ENCODE results near the gene BCL7A.

Gene BCL7A

GRCh38 chr12:122013136-122013535 is 8.5 kb upstream of the BCL7A start:
- H4K91ac ChIP-seq (ENCODE audit: low read depth, low read length, poor library complexity): no peak overlapping the region
- H3K4ac ChIP-seq (ENCODE audit: low read length): no peak overlapping the region
- no peaks in the 10 kb centered on the region for H3K79me1 ChIP-seq (ENCODE audit: low read depth, low read length)
- H3K4me1 ChIP-seq (ENCODE audit: control insufficient read depth in 2 of 2, insufficient read depth in 1 of 2, low read depth in 1 of 2, low read length in 2 of 2): no peaks in the 10 kb centered on the region
- H3K36me3 ChIP-seq (replicated peaks in 1 of 2; ENCODE audit: control insufficient read depth in 2 of 2, insufficient read depth in 2 of 2, low read length in 2 of 2): no peaks in the 10 kb centered on the region
- H3K4me3 ChIP-seq (ENCODE audit: low read length in 2 of 2): no peak overlapping the region
- no peak overlapping the region for H2BK120ac ChIP-seq (ENCODE audit: low read depth, low read length)
- H2BK12ac ChIP-seq (ENCODE audit: low read length): no peak overlapping the region
- WGBS, 2 donors (ENCODE audit: extremely low coverage in 2 of 2, insufficient read length in 2 of 2, insufficient replicate concordance in 1 of 2): no CpG with 5 or more reads among the region's 4 CpGs
- H4K8ac ChIP-seq (ENCODE audit: low read depth, low read length): no peak overlapping the region
- H3K9me3 ChIP-seq (replicated peaks in 1 of 2; ENCODE audit: control insufficient read depth in 2 of 2, insufficient read depth in 1 of 2, low read depth in 1 of 2, low read length in 2 of 2): peaks cover 3 to 7% of the 10 kb centered on the region in 2 donors
- no peak overlapping the region for H2AFZ ChIP-seq (ENCODE audit: low read length)
- no peak overlapping the region for H2AK5ac ChIP-seq (ENCODE audit: low read depth, low read length)
- no peak overlapping the region for H3K18ac ChIP-seq (ENCODE audit: low read length)
- no peak overlapping the region for H3K23ac ChIP-seq (ENCODE audit: low read depth, low read length, poor library complexity)
- H3K27ac ChIP-seq (replicated peaks; ENCODE audit: low read length): no peak overlapping the region
- no peak overlapping the region for H2BK5ac ChIP-seq (ENCODE audit: low read length)
- DNase-seq (ENCODE audit: low spot score): no peak
- H3K9ac ChIP-seq (ENCODE audit: low read depth, low read length, poor library complexity): no peak overlapping the region
- no peak overlapping the region for H3K4me2 ChIP-seq (ENCODE audit: insufficient read depth, low read length, poor library complexity, severe bottlenecking)
- H3K14ac ChIP-seq (ENCODE audit: low read length): no peak overlapping the region
- H3K27me3 ChIP-seq (ENCODE audit: control insufficient read depth in 3 of 3, insufficient read depth in 3 of 3, low read depth in 1 of 3, low read length in 3 of 3): no peaks in the 10 kb centered on the region
- no peak overlapping the region for H2BK15ac ChIP-seq (ENCODE audit: low read length)

GRCh38 chr12:122013791-122014590 is 7.7 kb upstream of the BCL7A start:
- Histone ChIP-seq H2BK15ac (ENCODE audit: low read length) (no peak overlapping the region), H3K18ac (ENCODE audit: low read length) (no peak overlapping the region)

GRCh38 chr12:122014781-122015180 is 6.9 kb upstream of the BCL7A start:
- H3K79me1 ChIP-seq (ENCODE audit: low read depth, low read length): no peaks in the 10 kb centered on the region
- DNase-seq (ENCODE audit: low spot score): no peak
- H3K4me3 ChIP-seq (ENCODE audit: low read length in 2 of 2): no peak overlapping the region
- no peak overlapping the region for H3K23ac ChIP-seq (ENCODE audit: low read depth, low read length, poor library complexity)
- no peak overlapping the region for H3K18ac ChIP-seq (ENCODE audit: low read length)
- no peak overlapping the region for H3K4me2 ChIP-seq (ENCODE audit: insufficient read depth, low read length, poor library complexity, severe bottlenecking)
- H3K27me3 ChIP-seq (ENCODE audit: control insufficient read depth in 3 of 3, insufficient read depth in 3 of 3, low read depth in 1 of 3, low read length in 3 of 3): no peaks in the 10 kb centered on the region
- no peak overlapping the region for H2AK5ac ChIP-seq (ENCODE audit: low read depth, low read length)
- no peak overlapping the region for H3K27ac ChIP-seq (replicated peaks; ENCODE audit: low read length)
- H3K9ac ChIP-seq (ENCODE audit: low read depth, low read length, poor library complexity): no peak overlapping the region
- no peak overlapping the region for H2BK120ac ChIP-seq (ENCODE audit: low read depth, low read length)
- peaks cover 6 to 14% of the 10 kb centered on the region in 2 donors for H3K9me3 ChIP-seq (replicated peaks in 1 of 2; ENCODE audit: control insufficient read depth in 2 of 2, insufficient read depth in 1 of 2, low read depth in 1 of 2, low read length in 2 of 2)
- no peak overlapping the region for H2BK15ac ChIP-seq (ENCODE audit: low read length)
- no peak overlapping the region for H3K14ac ChIP-seq (ENCODE audit: low read length)
- H2AFZ ChIP-seq (ENCODE audit: low read length): no peak overlapping the region
- H3K4me1 ChIP-seq (ENCODE audit: control insufficient read depth in 2 of 2, insufficient read depth in 1 of 2, low read depth in 1 of 2, low read length in 2 of 2): no peaks in the 10 kb centered on the region
- H2BK5ac ChIP-seq (ENCODE audit: low read length): no peak overlapping the region
- no peak overlapping the region for H2BK12ac ChIP-seq (ENCODE audit: low read length)
- no CpG with 5 or more reads among the region's 5 CpGs for WGBS, 2 donors (ENCODE audit: extremely low coverage in 2 of 2, insufficient read length in 2 of 2, insufficient replicate concordance in 1 of 2)
- H3K36me3 ChIP-seq (replicated peaks in 1 of 2; ENCODE audit: control insufficient read depth in 2 of 2, insufficient read depth in 2 of 2, low read length in 2 of 2): no peaks in the 10 kb centered on the region
- H4K8ac ChIP-seq (ENCODE audit: low read depth, low read length): no peak overlapping the region
- no peak overlapping the region for H3K4ac ChIP-seq (ENCODE audit: low read length)
- H4K91ac ChIP-seq (ENCODE audit: low read depth, low read length, poor library complexity): no peak overlapping the region

More at GRCh38 chr12:122013791-122014590, 7.7 kb upstream of the BCL7A start:
- no CpG with 5 or more reads among the region's 19 CpGs for WGBS, 2 donors (ENCODE audit: extremely low coverage in 2 of 2, insufficient read length in 2 of 2, insufficient replicate concordance in 1 of 2)
- peaks cover 3 to 11% of the 10 kb centered on the region in 2 donors for H3K9me3 ChIP-seq (replicated peaks in 1 of 2; ENCODE audit: control insufficient read depth in 2 of 2, insufficient read depth in 1 of 2, low read depth in 1 of 2, low read length in 2 of 2)
- H3K4me1 ChIP-seq (ENCODE audit: control insufficient read depth in 2 of 2, insufficient read depth in 1 of 2, low read depth in 1 of 2, low read length in 2 of 2): no peaks in the 10 kb centered on the region
- H4K91ac ChIP-seq (ENCODE audit: low read depth, low read length, poor library complexity): no peak overlapping the region
- H4K8ac ChIP-seq (ENCODE audit: low read depth, low read length): no peak overlapping the region
- H3K14ac ChIP-seq (ENCODE audit: low read length): no peak overlapping the region
- H3K4ac ChIP-seq (ENCODE audit: low read length): no peak overlapping the region
- H2BK12ac ChIP-seq (ENCODE audit: low read length): no peak overlapping the region
- H2BK120ac ChIP-seq (ENCODE audit: low read depth, low read length): no peak overlapping the region
- DNase-seq (ENCODE audit: low spot score): no peak
- no peak overlapping the region for H3K4me2 ChIP-seq (ENCODE audit: insufficient read depth, low read length, poor library complexity, severe bottlenecking)
- no peak overlapping the region for H3K4me3 ChIP-seq (ENCODE audit: low read length in 2 of 2)
- peak overlapping the region; percentile 50 for H2AFZ ChIP-seq (ENCODE audit: low read length)
- no peak overlapping the region for H2AK5ac ChIP-seq (ENCODE audit: low read depth, low read length)
- H3K27ac ChIP-seq (replicated peaks; ENCODE audit: low read length): no peak overlapping the region
- H3K9ac ChIP-seq (ENCODE audit: low read depth, low read length, poor library complexity): no peak overlapping the region
- no peaks in the 10 kb centered on the region for H3K79me1 ChIP-seq (ENCODE audit: low read depth, low read length)
- no peak overlapping the region for H2BK5ac ChIP-seq (ENCODE audit: low read length)
- H3K36me3 ChIP-seq (replicated peaks in 1 of 2; ENCODE audit: control insufficient read depth in 2 of 2, insufficient read depth in 2 of 2, low read length in 2 of 2): no peaks in the 10 kb centered on the region
- no peak overlapping the region for H3K23ac ChIP-seq (ENCODE audit: low read depth, low read length, poor library complexity)
- no peaks in the 10 kb centered on the region for H3K27me3 ChIP-seq (ENCODE audit: control insufficient read depth in 3 of 3, insufficient read depth in 3 of 3, low read depth in 1 of 3, low read length in 3 of 3)

- Histone ChIP-seq H3K4me2 (ENCODE audit: insufficient read depth, low read length, poor library complexity, severe bottlenecking) (no peak overlapping the region), H2AK5ac (ENCODE audit: low read depth, low read length) (no peak overlapping the region), H3K9ac (ENCODE audit: low read depth, low read length, poor library complexity) (no peak overlapping the region), H2BK15ac (ENCODE audit: low read length) (no peak overlapping the region), H2BK12ac (ENCODE audit: low read length) (no peak overlapping the region), H3K79me1 (ENCODE audit: low read depth, low read length) (peaks cover 9% of the 10 kb centered on the region), H3K4me1 (ENCODE audit: control insufficient read depth in 2 of 2, insufficient read depth in 1 of 2, low read depth in 1 of 2, low read length in 2 of 2) (peaks cover 2 to 5% of the 10 kb centered on the region in 2 donors), H4K91ac (ENCODE audit: low read depth, low read length, poor library complexity) (no peak overlapping the region), H3K4me3 (ENCODE audit: low read length in 2 of 2) (no peak overlapping the region), H3K27ac (replicated peaks; ENCODE audit: low read length) (no peak overlapping the region), H3K23ac (ENCODE audit: low read depth, low read length, poor library complexity) (no peak overlapping the region), H3K14ac (ENCODE audit: low read length) (no peak overlapping the region), H3K9me3 (replicated peaks in 1 of 2; ENCODE audit: control insufficient read depth in 2 of 2, insufficient read depth in 1 of 2, low read depth in 1 of 2, low read length in 2 of 2) (peaks cover 4 to 9% of the 10 kb centered on the region in 2 donors), H3K18ac (ENCODE audit: low read length) (no peak overlapping the region), H4K8ac (ENCODE audit: low read depth, low read length) (no peak overlapping the region), H3K36me3 (replicated peaks in 1 of 2; ENCODE audit: control insufficient read depth in 2 of 2, insufficient read depth in 2 of 2, low read length in 2 of 2) (no peaks in the 10 kb centered on the region), H3K27me3 (ENCODE audit: control insufficient read depth in 3 of 3, insufficient read depth in 3 of 3, low read depth in 1 of 3, low read length in 3 of 3) (no peaks in the 10 kb centered on the region), H3K4ac (ENCODE audit: low read length) (no peak overlapping the region), H2AFZ (ENCODE audit: low read length) (no peak overlapping the region), H2BK5ac (ENCODE audit: low read length) (no peak overlapping the region), H2BK120ac (ENCODE audit: low read depth, low read length) (no peak overlapping the region)
- DNase-seq (ENCODE audit: low spot score): no peak
These were observed 3.2 kb upstream of the BCL7A start for GRCh38 chr12:122018457-122018856.
